GM20431 (cell line): ENCODE measurements around the gene TOE1.
"Not testable (repeated sequence)": the region's sequence is repeated elsewhere in the genome, so short reads cannot be mapped to it uniquely, and the experiment has no call there.

Source experiments
- in situ Hi-C: fragments of 300-500 bp; cut with MseI, MboI; formaldehyde crosslinking; loops from one replicate; pipeline ENCODE4 v1.15.0; 2020; ENCODE audit warnings: low sequenced_read_pairs; ENCODE audit not compliant: unreplicated experiment

Gene TOE1

GRCh38 chr1:45339789-45340558 lies at the start of gene TOE1, which contains the start of gene MUTYH:
TOE1 (plus strand) TSS chr1:45340170; CDS start chr1:45340253, 83 bp downstream.
MUTYH (minus strand) TSS chr1:45340440; CDS start chr1:45334505, 5,935 bp downstream.
- in situ Hi-C loops: no loop called here

GRCh38 chr1:45291002-45291401 lies 49.0 kb upstream of the TOE1 start:
- in situ Hi-C loops: not testable (repeated sequence)

- in situ Hi-C loops: no loop called here
These were observed 48.3 kb upstream of the TOE1 start for GRCh38 chr1:45291716-45292115.

GRCh38 chr1:45297666-45298356 lies 42.2 kb upstream of the TOE1 start:
- in situ Hi-C loops: loop anchor here (5.0 kb wide), 1 partner anchor 281 kb away; no protein-coding TSS in a partner anchor

GRCh38 chr1:45299296-45299695 lies 40.7 kb upstream of the TOE1 start:
- in situ Hi-C loops: loop anchor here (5.0 kb wide), 1 partner anchor 282 kb away; no protein-coding TSS in a partner anchor

GRCh38 chr1:45299981-45300668 lies 39.8 kb upstream of the TOE1 start:
- in situ Hi-C loops: loop anchor here (5.0 to 25.0 kb wide), 2 partner anchors 283 to 488 kb away; partner anchors contain the start of genes BTBD19, DYNLT4 and PLK3

- in situ Hi-C loops: loop anchor here (25.0 kb wide), 1 partner anchor 488 kb away; the partner anchor contains the start of genes BTBD19, DYNLT4 and PLK3
These were observed 39.3 kb upstream of the TOE1 start for GRCh38 chr1:45300669-45300997.

- in situ Hi-C loops: loop anchor here (25.0 kb wide), 1 partner anchor 490 kb away; the partner anchor contains the start of genes BTBD19, DYNLT4 and PLK3
These were observed 37.3 kb upstream of the TOE1 start for GRCh38 chr1:45302505-45303150.

GRCh38 chr1:45303520-45304310 lies 36.3 kb upstream of the TOE1 start:
- in situ Hi-C loops: loop anchor here (25.0 kb wide), 1 partner anchor 491 kb away; the partner anchor contains the start of genes BTBD19, DYNLT4 and PLK3

GRCh38 chr1:45304311-45305081 lies 35.5 kb upstream of the TOE1 start:
- in situ Hi-C loops: loop anchor here (25.0 kb wide), 1 partner anchor 492 kb away; the partner anchor contains the start of genes BTBD19, DYNLT4 and PLK3

GRCh38 chr1:45305231-45305630 lies 34.7 kb upstream of the TOE1 start:
- in situ Hi-C loops: loop anchor here (25.0 kb wide), 1 partner anchor 493 kb away; the partner anchor contains the start of genes BTBD19, DYNLT4 and PLK3

- in situ Hi-C loops: loop anchor here (25.0 kb wide), 1 partner anchor 494 kb away; the partner anchor contains the start of genes BTBD19, DYNLT4 and PLK3
These were observed 33.7 kb upstream of the TOE1 start for GRCh38 chr1:45306319-45306718.

GRCh38 chr1:45306905-45307304 lies 33.1 kb upstream of the TOE1 start:
- in situ Hi-C loops: loop anchor here (25.0 kb wide), 1 partner anchor 495 kb away; the partner anchor contains the start of genes BTBD19, DYNLT4 and PLK3

- in situ Hi-C loops: loop anchor here (25.0 kb wide), 1 partner anchor 502 kb away; the partner anchor contains the start of genes BTBD19, DYNLT4 and PLK3
These were observed 25.7 kb upstream of the TOE1 start for GRCh38 chr1:45314266-45314665.

GRCh38 chr1:45317166-45317565 lies 22.8 kb upstream of the TOE1 start:
- in situ Hi-C loops: loop anchor here (25.0 kb wide), 1 partner anchor 505 kb away; the partner anchor contains the start of genes BTBD19, DYNLT4 and PLK3

- in situ Hi-C loops: loop anchor here (25.0 kb wide), 1 partner anchor 507 kb away; the partner anchor contains the start of genes BTBD19, DYNLT4 and PLK3
These were observed 20.2 kb upstream of the TOE1 start for GRCh38 chr1:45319761-45320160.

- in situ Hi-C loops: loop anchor here (25.0 kb wide), 1 partner anchor 509 kb away; the partner anchor contains the start of genes BTBD19, DYNLT4 and PLK3
These were observed 18.5 kb upstream of the TOE1 start for GRCh38 chr1:45321444-45321843.
